K562 (cell line): ENCODE results near the gene DGCR8. TPM values are rescaled to one million over a fixed set of nuclear protein-coding genes. Genes with fewer than 3 reads are reported as not detected.
A peak's percentile ranks its signal among the peaks of the same experiment; 100 is the strongest.

ENCODE experiments used
- ATAC-seq: fragments of 200-7000 bp; cut with Tn5 transposase; 3 replicates; pipeline ENCODE4 v1.9.1; 2020; ENCODE audit warnings: moderate library complexity
- BruUV-seq: library from RNA; stranded (reverse); fragments of 400-500 nt; replicated peaks from 2 replicates; lab custom pipeline; 2021; lab: Mats Ljungman, UMichigan
- CTCF ChIA-PET: fragments of 300-600 bp; formaldehyde crosslinking; extraction: SDS; loops from one replicate; lab custom pipeline; 2021; ENCODE audit warnings: low intra/inter-chr PET ratio; lab: Yijun Ruan, JAX
- POLR2A ChIA-PET: fragments of 300-600, 350-650 bp; sonication (Branson Sonifier 250); formaldehyde crosslinking; extraction: SDS; loops from one replicate; lab custom pipeline; 2021; ENCODE audit warnings: antibody characterized with exemption, inconsistent platforms; lab: Yijun Ruan, JAX
- DNase-seq, 4 experiments: peaks; one replicate each; pipeline versions ENCODE4 v3.0.0 to v3.0.0-alpha.2; 2011 to 2018; ENCODE audit warnings: low spot score in 3 of 4, mixed read lengths in 3 of 4; ENCODE audit errors: extremely low read depth in 1 of 4
- FAIRE-seq: peaks from 2 replicates; lab custom pipeline; 2011; peaks lifted over from hg19 to GRCh38; lab: Jason Lieb, UNC
- H2AFZ ChIP-seq: 2 replicates; pipeline ENCODE4 v1.6.0; 2011; ENCODE audit warnings: low read depth, low read length, control low read depth, inconsistent platforms
- H3K27ac ChIP-seq: fragments of 200-600 bp; 3 replicates; pipeline ENCODE4 v1.8.0; 2011; ENCODE audit warnings: low read depth, mild to moderate bottlenecking, control low read depth, inconsistent platforms, low read length, moderate library complexity, mixed read lengths; ENCODE audit errors: extremely low read depth
- H3K27me3 ChIP-seq, 2 experiments: fragments of 300-600 bp in 1 of 2; 2 replicates in 1 of 2; 3 replicates in 1 of 2; pipeline versions ENCODE4 v1.6.0 to v1.8.0; 2011; ENCODE audit warnings: inconsistent platforms in 2 of 2, low read length in 2 of 2, mild to moderate bottlenecking in 1 of 2, mixed read lengths in 1 of 2, moderate library complexity in 1 of 2; ENCODE audit not compliant: control insufficient read depth in 2 of 2, insufficient read depth in 2 of 2
- H3K36me3 ChIP-seq: fragments of 300-600 bp; 3 replicates; pipeline ENCODE4 v1.8.0; 2011; ENCODE audit warnings: mild to moderate bottlenecking, low read length, inconsistent platforms; ENCODE audit not compliant: control insufficient read depth, insufficient read depth
- H3K4me1 ChIP-seq, 2 experiments: fragments of 200-600 bp in 1 of 2; replicated peaks in 1 of 2; 2 replicates in 1 of 2; 3 replicates in 1 of 2; pipeline versions ENCODE4 v1.5.1 to v1.8.0; 2011; ENCODE audit warnings: inconsistent platforms in 2 of 2, low read length in 2 of 2, mild to moderate bottlenecking in 1 of 2, mixed read lengths in 1 of 2, moderate library complexity in 1 of 2; ENCODE audit not compliant: control insufficient read depth in 2 of 2, insufficient read depth in 2 of 2
- H3K4me2 ChIP-seq: 2 replicates; pipeline ENCODE4 v1.6.1; 2011; ENCODE audit warnings: low read length, control low read depth, inconsistent platforms, mixed read lengths; ENCODE audit not compliant: insufficient read depth
- H3K4me3 ChIP-seq: fragments of 200-600 bp; sonication (generic), shearing (Covaris generic); 2 replicates; pipeline ENCODE4 v1.5.1; 2016; ENCODE audit warnings: control low read depth, inconsistent platforms
- H3K79me2 ChIP-seq: fragments of 200-600 bp; 3 replicates; pipeline ENCODE4 v1.8.0; 2011; ENCODE audit warnings: low read length, inconsistent platforms; ENCODE audit not compliant: control insufficient read depth, insufficient read depth
- H3K9ac ChIP-seq, 2 experiments: 2 replicates each; pipeline versions ENCODE4 v1.6.0 to v1.6.1; 2011; ENCODE audit warnings: low read depth in 2 of 2, low read length in 2 of 2, control low read depth in 1 of 2, inconsistent platforms in 1 of 2, mild to moderate bottlenecking in 1 of 2, mixed read lengths in 1 of 2; ENCODE audit not compliant: insufficient read depth in 1 of 2
- H3K9me1 ChIP-seq: one replicate; pipeline ENCODE4 v1.6.0; 2011; ENCODE audit warnings: inconsistent platforms, mild to moderate bottlenecking, low read length, moderate library complexity; ENCODE audit not compliant: control insufficient read depth, insufficient read depth
- H3K9me3 ChIP-seq: replicated peaks from 2 replicates; pipeline ENCODE4 v1.5.1; 2011; ENCODE audit warnings: low read depth, low read length, inconsistent platforms; ENCODE audit not compliant: control insufficient read depth, insufficient read depth
- H4K20me1 ChIP-seq: replicated peaks from 2 replicates; pipeline ENCODE4 v1.6.1; 2011; ENCODE audit warnings: low read length, inconsistent platforms, mixed read lengths; ENCODE audit not compliant: control insufficient read depth, insufficient read depth
- EHMT2 ChIP-seq: fragments of 450-650 bp; IDR thresholded peaks from 2 replicates; pipeline ENCODE4 v1.6.1; 2018; ENCODE audit warnings: antibody characterized with exemption
- FOS ChIP-seq: IDR thresholded peaks from 3 replicates; pipeline ENCODE4 v1.6.1; 2011; ENCODE audit not compliant: insufficient read length; ENCODE audit errors: extremely low read depth
- FOXJ2 ChIP-seq: fragments of 200-800 bp; sonication (Bioruptor generic); IDR thresholded peaks from 2 replicates; pipeline ENCODE4 v1.6.1; 2016; ENCODE audit warnings: missing genetic modification characterization, missing compliant biosample characterization
- MAZ ChIP-seq, 2 experiments: fragments of 450-650 bp in 1 of 2; sonication (generic) in 1 of 2; formaldehyde crosslinking; IDR thresholded peaks in 1 of 2; conservative IDR thresholded peaks in 1 of 2; 2 replicates each; pipeline versions ENCODE4 v1.4.0 to v1.5.0; 2020; ENCODE audit warnings: mild to moderate bottlenecking in 1 of 2, missing genetic modification reagents in 1 of 2
- NEUROD1 ChIP-seq: fragments of 150-350 bp; IDR thresholded peaks from 2 replicates; pipeline ENCODE4 v1.6.1; 2014; ENCODE audit warnings: borderline replicate concordance, low read length, low read depth; ENCODE audit not compliant: partially characterized antibody
- NFATC3 ChIP-seq: fragments of 450-650 bp; IDR thresholded peaks from 2 replicates; pipeline ENCODE4 v1.6.1; 2017; ENCODE audit warnings: mild to moderate bottlenecking
- PHTF2 ChIP-seq: fragments of 250-450 bp; sonication (Bioruptor Pico); IDR thresholded peaks from 2 replicates; pipeline ENCODE4 v1.5.0; 2021; ENCODE audit warnings: mild to moderate bottlenecking
- PML ChIP-seq: IDR thresholded peaks from 2 replicates; pipeline ENCODE4 v1.6.1; 2012; ENCODE audit warnings: low read length, inconsistent platforms
- POLR2A ChIP-seq: fragments of 450-650 bp; conservative IDR thresholded peaks from 2 replicates; pipeline ENCODE4 v1.6.1; 2016
- POLR2B ChIP-seq: fragments of 450-650 bp; IDR thresholded peaks from 2 replicates; pipeline ENCODE4 v1.6.1; 2018; ENCODE audit warnings: low read depth; ENCODE audit not compliant: partially characterized antibody
- SETDB1 ChIP-seq: IDR thresholded peaks from one replicate; pipeline ENCODE4 v1.6.1; 2012; ENCODE audit warnings: low read length, control low read depth, inconsistent platforms
- SIRT6 ChIP-seq: IDR thresholded peaks from one replicate; pipeline ENCODE4 v1.6.1; 2012; ENCODE audit warnings: low read depth, mild to moderate bottlenecking, control low read depth, inconsistent platforms, low read length, moderate library complexity
- SMC3 ChIP-seq: conservative IDR thresholded peaks from 2 replicates; pipeline ENCODE4 v1.6.1; 2011; ENCODE audit warnings: low read depth, low read length, improper control_type of control experiment; ENCODE audit not compliant: insufficient read depth
- ZBTB34 ChIP-seq: fragments of 250-450 bp; sonication (Bioruptor Pico); IDR thresholded peaks from 2 replicates; pipeline ENCODE4 v1.8.0; 2021; ENCODE audit warnings: mild to moderate bottlenecking, moderate library complexity
- ZNF253 ChIP-seq: fragments of 250-450 bp; sonication (Bioruptor Pico); conservative IDR thresholded peaks from 2 replicates; pipeline ENCODE4 v1.6.1; 2021; ENCODE audit warnings: mild to moderate bottlenecking
- ZNF436 ChIP-seq: fragments of 250-450, 450-650 bp; sonication (Bioruptor Pico); formaldehyde crosslinking; IDR thresholded peaks from 2 replicates; pipeline ENCODE4 v1.7.0; 2020; ENCODE audit warnings: mild to moderate bottlenecking
- WGBS: fragments of 100-300 bp; shearing (Covaris generic); methylation state at CpG from one replicate; pipeline ENCODE4 v1.1.6; 2016; ENCODE audit warnings: low coverage, mixed read lengths; ENCODE audit not compliant: insufficient coverage; ENCODE audit errors: missing lambda C conversion rate; 5-methylcytosine and 5-hydroxymethylcytosine counted together
- in situ Hi-C: fragments of 300-500 bp; cut with MboI; formaldehyde crosslinking; loops from 4 replicates; pipeline ENCODE4 v1.15.0; 2018; ENCODE audit warnings: inconsistent platforms, mixed read lengths
- intact Hi-C: fragments of 100-400 bp; cut with micrococcal nuclease; formaldehyde crosslinking; loops from 2 replicates; pipeline ENCODE4 v1.14.2; 2022
- polyA plus RNA-seq, 8 experiments: library from polyadenylated mRNA; depleted of rRNA in 4 of 8; stranded (reverse) in 5 of 8; unstranded in 3 of 8; fragments of >200 nt; fragmentation: Nextera tagmentation in 2 of 8; fragmentation: Illumina TruSeq in 1 of 8; extraction: Ambion mirVana in 2 of 8; extraction: Trizol in 1 of 8; gene quantifications; 2 replicates each; pipeline versions ENCODE4 v1.2.1 to v1.2.3, GENCODE V29; 2011 to 2014; ENCODE audit warnings: inconsistent platforms in 1 of 8, missing spikeins in 1 of 8
- total RNA-seq, 7 experiments: library from RNA; depleted of rRNA in 6 of 7; stranded (reverse); fragments of >200 nt in 6 of 7; fragmentation: Illumina TruSeq in 2 of 7; extraction: Trizol in 2 of 7; gene quantifications; 2 replicates each; pipeline versions ENCODE4 v1.2.1 to v1.2.3, GENCODE V29; 2011 to 2021; ENCODE audit warnings: low replicate concordance in 1 of 7
- TF ChIP-seq, protein P1 (sequence below), 2 experiments: fragments of 450-650 bp; conservative IDR thresholded peaks; 2 replicates each; pipeline ENCODE4 v1.6.1; 2017; ENCODE audit warnings: mild to moderate bottlenecking in 2 of 2, moderate library complexity in 2 of 2

The DGCR8 gene
- total and polyA plus RNA-seq, 9 of the 15 experiments (the other 6 are each of a cell fraction or from before 2014, with no cell fraction given) = 5.9 to 144 (median 80.1) TPM

DNA sequence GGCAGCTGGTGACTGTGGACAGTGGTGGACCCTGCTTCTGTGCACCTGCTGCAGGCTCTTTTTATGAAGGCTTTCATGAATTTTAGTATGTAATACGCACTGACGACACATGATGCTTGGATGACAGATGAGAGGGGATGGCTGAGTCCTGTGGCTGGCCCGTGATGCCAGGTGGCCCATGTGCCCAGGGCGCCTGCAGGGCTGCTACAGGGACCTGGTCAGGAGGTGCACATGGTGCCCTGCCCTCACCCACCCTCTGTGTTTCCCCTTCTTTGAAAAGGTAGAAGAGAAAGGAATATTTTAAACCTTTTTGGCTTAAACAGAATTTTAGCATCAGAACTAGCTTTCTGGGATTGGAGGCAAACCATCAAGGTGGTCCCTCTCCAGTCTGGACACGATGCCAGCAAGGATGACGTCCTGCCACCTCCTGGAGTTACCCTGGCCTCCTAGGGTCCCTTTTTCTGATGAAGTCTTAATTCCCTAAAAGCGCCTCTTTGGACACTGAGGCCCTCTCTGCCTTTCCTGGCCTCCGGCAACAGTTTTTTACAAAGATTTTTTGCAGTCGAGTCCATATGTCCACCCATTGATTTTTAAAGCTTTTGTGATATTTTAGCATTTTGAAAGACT lies 30.4 kb downstream of the DGCR8 start:
- intact Hi-C loops (no loop called here), in situ Hi-C loops (loop anchor here (10.0 kb wide), 1 partner anchor 386 kb away; the partner anchor contains the start of gene GP1BB)
- H3K9me3 ChIP-seq = no peaks in the 10 kb centered on the region
- WGBS = 92% methylated on average over 9 of the region's 9 CpGs
- FAIRE-seq = no peak
- no peak for DNase-seq
- H3K9ac ChIP-seq = no peak overlapping the region; a peak in 1 of 4 replicates
- BruUV-seq = TSS peak; percentile 50
- H3K27ac ChIP-seq = peak overlapping the region; percentile 18; the same call in 1 of the 3 replicates
- no peak overlapping the region for H2AFZ ChIP-seq
- no peaks in the 10 kb centered on the region for H3K27me3 ChIP-seq
- peaks cover 65% of the 10 kb centered on the region for H4K20me1 ChIP-seq
- POLR2A ChIA-PET = interaction anchor here (0.6 to 20.7 kb wide), 16 partner anchors 7 to 140 kb away, joined by 3 to 513 read pairs (median 4); partner anchors contain the start of genes RANBP1 and TRMT2A
- H3K9me1 ChIP-seq = no peaks in the 10 kb centered on the region
- peaks cover 100% of the 10 kb centered on the region for H3K36me3 ChIP-seq
- H3K4me3 ChIP-seq = no peak overlapping the region
- CTCF ChIA-PET = interaction anchor here (1.2 kb wide), 1 partner anchor 148 kb away, joined by 4 read pairs; no protein-coding TSS in a partner anchor
- ATAC-seq = peak; percentile 1; the same call in 2 of the 3 replicates
- peaks cover 2 to 74% of the 10 kb centered on the region in 2 experiments; a peak in 4 of 5 replicates for H3K4me1 ChIP-seq
- H3K79me2 ChIP-seq = peaks cover 13% of the 10 kb centered on the region
- no peak overlapping the region for H3K4me2 ChIP-seq
- TF ChIP-seq ZNF436 (CRISPR knock-in tag) = 0 out of 2 replicates have a peak, but pooled peaks have one; percentile 4
- 0 out of 2 replicates have a peak, but pooled peaks have one; percentile 4 for TF ChIP-seq SMC3
- no peak for TF ChIP-seq FOXJ2 (tag)
- TF ChIP-seq EHMT2 = no peak
- 0 out of 4 replicates have a peak, but pooled peaks of 1 of the 2 experiments have one; percentile 1 for TF ChIP-seq MAZ (CRISPR knock-in tag; conservative IDR thresholded peaks at IDR 0.05 in 1 of 2, IDR thresholded peaks at IDR 0.05 in 1 of 2)
- TF ChIP-seq PML = peak; percentile 27; the same call in 1 of the 2 replicates
- 0 out of 2 replicates have a peak, but pooled peaks have one; percentile 18 for TF ChIP-seq POLR2A
- 0 out of 2 replicates have a peak, but pooled peaks have one; percentile 19 for TF ChIP-seq ZBTB34 (CRISPR knock-in tag)
- 0 out of 2 replicates have a peak, but pooled peaks have one; percentile 62 for TF ChIP-seq ZNF253 (CRISPR knock-in tag)
- TF ChIP-seq NFATC3 = peak; percentile 32; the same call in 1 of the 2 replicates
- TF ChIP-seq NEUROD1 = peak; percentile 3
- 0 out of 2 replicates have a peak, but pooled peaks have one; percentile 6 for TF ChIP-seq PHTF2 (CRISPR knock-in tag)
- TF ChIP-seq POLR2B = peak; percentile 22
- TF ChIP-seq, protein P1, sequence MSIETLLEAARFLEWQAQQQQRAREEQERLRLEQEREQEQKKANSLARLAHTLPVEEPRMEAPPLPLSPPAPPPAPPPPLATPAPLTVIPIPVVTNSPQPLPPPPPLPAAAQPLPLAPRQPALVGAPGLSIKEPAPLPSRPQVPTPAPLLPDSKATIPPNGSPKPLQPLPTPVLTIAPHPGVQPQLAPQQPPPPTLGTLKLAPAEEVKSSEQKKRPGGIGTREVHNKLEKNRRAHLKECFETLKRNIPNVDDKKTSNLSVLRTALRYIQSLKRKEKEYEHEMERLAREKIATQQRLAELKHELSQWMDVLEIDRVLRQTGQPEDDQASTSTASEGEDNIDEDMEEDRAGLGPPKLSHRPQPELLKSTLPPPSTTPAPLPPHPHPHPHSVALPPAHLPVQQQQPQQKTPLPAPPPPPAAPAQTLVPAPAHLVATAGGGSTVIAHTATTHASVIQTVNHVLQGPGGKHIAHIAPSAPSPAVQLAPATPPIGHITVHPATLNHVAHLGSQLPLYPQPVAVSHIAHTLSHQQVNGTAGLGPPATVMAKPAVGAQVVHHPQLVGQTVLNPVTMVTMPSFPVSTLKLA (conservative IDR thresholded peaks at IDR 0.05) = no peak
- TF ChIP-seq SETDB1 = peak; percentile 12
- TF ChIP-seq SIRT6 = peak; percentile 21
- no peak for TF ChIP-seq FOS
